GM23338 (cell line): ENCODE results near the gene RPL41. TPM values are rescaled to one million over a fixed set of nuclear protein-coding genes. Genes with fewer than 3 reads are reported as not detected.

ENCODE experiments used
- ATAC-seq: fragments of 200-7000 bp; cut with Tn5 transposase; 3 replicates; pipeline ENCODE4 v1.9.1; 2020
- DNase-seq: peaks from one replicate; pipeline ENCODE4 v3.0.0-alpha.2; 2015; ENCODE audit warnings: low spot score
- H2AFZ ChIP-seq: fragments of 200-600 bp; sonication (generic); 2 replicates; pipeline ENCODE4 v1.8.0; 2016; ENCODE audit warnings: antibody characterized with exemption, mild to moderate bottlenecking, moderate library complexity
- H3F3A ChIP-seq: fragments of 200-600 bp; sonication (generic); replicated peaks from 2 replicates; pipeline ENCODE4 v1.8.0; 2017; ENCODE audit warnings: antibody characterized with exemption, mixed run types, low read depth
- H3K27ac ChIP-seq: fragments of 200-600 bp; sonication (generic); 2 replicates; pipeline ENCODE4 v1.6.1; 2016; ENCODE audit warnings: low read depth
- H3K27me3 ChIP-seq: fragments of 200-600 bp; sonication (generic); 2 replicates; pipeline ENCODE4 v1.8.0; 2016; ENCODE audit warnings: mild to moderate bottlenecking, mixed run types, moderate library complexity; ENCODE audit not compliant: insufficient read depth
- H3K36me3 ChIP-seq: fragments of 200-600 bp; sonication (generic); 2 replicates; pipeline ENCODE4 v1.8.0; 2016; ENCODE audit warnings: mild to moderate bottlenecking; ENCODE audit not compliant: insufficient read depth
- H3K4me1 ChIP-seq: fragments of 200-600 bp; sonication (generic); 2 replicates; pipeline ENCODE4 v1.8.0; 2016; ENCODE audit warnings: mild to moderate bottlenecking, moderate library complexity; ENCODE audit not compliant: insufficient read depth
- H3K4me2 ChIP-seq: fragments of 200-600 bp; sonication (generic); 2 replicates; pipeline ENCODE4 v1.7.1; 2017; ENCODE audit warnings: mixed run types
- H3K4me3 ChIP-seq: fragments of 200-600 bp; sonication (generic); 2 replicates; pipeline ENCODE4 v1.6.1; 2016; ENCODE audit warnings: mixed run types
- H3K79me2 ChIP-seq: fragments of 200-600 bp; sonication (generic); replicated peaks from 2 replicates; pipeline ENCODE4 v1.8.0; 2017; ENCODE audit warnings: mild to moderate bottlenecking; ENCODE audit not compliant: insufficient read depth
- H3K9me2 ChIP-seq: fragments of 200-600 bp; sonication (generic); 2 replicates; pipeline ENCODE4 v1.8.0; 2017; ENCODE audit not compliant: insufficient read depth
- H4K20me1 ChIP-seq: fragments of 200-600 bp; sonication (generic); replicated peaks from 2 replicates; pipeline ENCODE4 v1.8.0; 2017; ENCODE audit warnings: mild to moderate bottlenecking; ENCODE audit not compliant: insufficient read depth
- H3K27ac Mint-ChIP-seq: 2 replicates; pipeline ENCODE4 v1.8.0; 2020; ENCODE audit warnings: inconsistent platforms, mild to moderate bottlenecking, moderate library complexity, mixed read lengths
- H3K27me3 Mint-ChIP-seq: 3 replicates; pipeline ENCODE4 v1.8.0; 2022; ENCODE audit warnings: low read depth, mild to moderate bottlenecking, moderate library complexity, mixed read lengths, inconsistent platforms; ENCODE audit not compliant: insufficient read depth, poor library complexity
- H3K36me3 Mint-ChIP-seq: 3 replicates; pipeline ENCODE4 v1.8.0; 2021; ENCODE audit warnings: low read depth, mild to moderate bottlenecking, inconsistent platforms, moderate library complexity, mixed read lengths
- H3K4me1 Mint-ChIP-seq: 3 replicates; pipeline ENCODE4 v1.8.0; 2020; ENCODE audit warnings: mild to moderate bottlenecking, inconsistent platforms, mixed read lengths
- H3K4me3 Mint-ChIP-seq: 3 replicates; pipeline ENCODE4 v1.8.0; 2021; ENCODE audit warnings: moderate library complexity, mild to moderate bottlenecking, inconsistent platforms, mixed read lengths
- H3K9me3 Mint-ChIP-seq: 3 replicates; pipeline ENCODE4 v1.8.0; 2020; ENCODE audit warnings: moderate library complexity, mild to moderate bottlenecking, inconsistent platforms, mixed read lengths
- CREB1 ChIP-seq: fragments of 250-450 bp; sonication (Bioruptor Pico); IDR thresholded peaks from 2 replicates; pipeline ENCODE4 v1.5.0; 2020; ENCODE audit warnings: low read depth, mild to moderate bottlenecking, moderate library complexity
- CTCF ChIP-seq, 2 experiments: fragments of 200-600 bp in 1 of 2; sonication (generic) in 1 of 2; conservative IDR thresholded peaks; 2 replicates each; pipeline versions ENCODE4 v1.5.1 to v1.6.1; 2016 to 2017; ENCODE audit warnings: antibody characterized with exemption in 2 of 2, low read depth in 2 of 2, mild to moderate bottlenecking in 2 of 2, moderate library complexity in 1 of 2
- EZH2 ChIP-seq: fragments of 200-600 bp; sonication (generic); IDR thresholded peaks from one replicate; pipeline ENCODE4 v1.8.0; 2017; ENCODE audit warnings: antibody characterized with exemption, mild to moderate bottlenecking, low read depth; ENCODE audit not compliant: unreplicated experiment
- JUNB ChIP-seq: IDR thresholded peaks from one replicate; pipeline ENCODE4 v1.6.1; 2016; ENCODE audit warnings: antibody characterized with exemption; ENCODE audit not compliant: unreplicated experiment
- NANOG ChIP-seq: IDR thresholded peaks from 2 replicates; pipeline ENCODE4 v1.6.1; 2016; ENCODE audit warnings: antibody characterized with exemption, borderline replicate concordance
- POLR2AphosphoS5 ChIP-seq: IDR thresholded peaks from 2 replicates; pipeline ENCODE4 v1.6.1; 2016; ENCODE audit warnings: antibody characterized with exemption, low read depth
- ZNF331 ChIP-seq: fragments of 250-450 bp; sonication (Bioruptor Pico); IDR thresholded peaks from 2 replicates; pipeline ENCODE4 v1.5.0; 2020; ENCODE audit warnings: low read depth, mild to moderate bottlenecking, moderate library complexity
- polyA plus RNA-seq: library from polyadenylated mRNA; unstranded; fragments of >200 nt; fragmentation: Nextera tagmentation; extraction: Ambion mirVana; gene quantifications from 2 replicates; pipeline ENCODE4 v1.2.1, GENCODE V29; 2016
- total RNA-seq: library from RNA; depleted of rRNA; stranded (reverse); fragments of >200 nt; shearing (Covaris generic); gene quantifications from 2 replicates; pipeline ENCODE4 v1.2.3, GENCODE V29; 2014
- TF ChIP-seq, protein P1 (sequence below): fragments of 250-450 bp; sonication (Bioruptor Pico); IDR thresholded peaks from 2 replicates; pipeline ENCODE4 v1.5.0; 2020; ENCODE audit warnings: mild to moderate bottlenecking, moderate library complexity

Gene RPL41
- total and polyA plus RNA-seq, 2 experiments from 2014 or later, result 2,039 to 3,875 TPM

GRCh38 chr12:56161690-56162351 lies 45.4 kb downstream of the RPL41 start:
- ATAC-seq, result no peak
- peak overlapping the region; percentile 74 for H3K27ac Mint-ChIP-seq
- Histone ChIP-seq H3F3A (peaks cover 63% of the 10 kb centered on the region), H3K4me2 (no peak overlapping the region), H3K4me1 (peaks cover 45% of the 10 kb centered on the region), H2AFZ (no peak overlapping the region), H3K4me3 (0 out of 2 replicates have a peak overlapping the region, but pooled peaks have one; percentile 21), H4K20me1 (peaks cover 25% of the 10 kb centered on the region), H3K79me2 (peaks cover 31% of the 10 kb centered on the region), H3K27ac (peak overlapping the region; percentile 98), H3K9me2 (no peaks in the 10 kb centered on the region), H3K36me3 (peaks cover 55% of the 10 kb centered on the region), H3K27me3 (no peaks in the 10 kb centered on the region)
- H3K36me3 Mint-ChIP-seq, result peaks cover 88% of the 10 kb centered on the region
- H3K4me3 Mint-ChIP-seq, result peak overlapping the region; percentile 59; the same call in 2 of the 3 replicates
- TF ChIP-seq ZNF331 (CRISPR knock-in tag), result no peak
- no peak for TF ChIP-seq NANOG
- TF ChIP-seq POLR2AphosphoS5, result no peak; the same call in 1 of the 2 replicates
- no peak for TF ChIP-seq JUNB
- no peak for TF ChIP-seq CTCF (conservative IDR thresholded peaks at IDR 0.05; ENCODE audit: low read depth in 2 of 2)
- TF ChIP-seq CREB1, result no peak
- TF ChIP-seq EZH2, result no peak
- TF ChIP-seq, protein P1, sequence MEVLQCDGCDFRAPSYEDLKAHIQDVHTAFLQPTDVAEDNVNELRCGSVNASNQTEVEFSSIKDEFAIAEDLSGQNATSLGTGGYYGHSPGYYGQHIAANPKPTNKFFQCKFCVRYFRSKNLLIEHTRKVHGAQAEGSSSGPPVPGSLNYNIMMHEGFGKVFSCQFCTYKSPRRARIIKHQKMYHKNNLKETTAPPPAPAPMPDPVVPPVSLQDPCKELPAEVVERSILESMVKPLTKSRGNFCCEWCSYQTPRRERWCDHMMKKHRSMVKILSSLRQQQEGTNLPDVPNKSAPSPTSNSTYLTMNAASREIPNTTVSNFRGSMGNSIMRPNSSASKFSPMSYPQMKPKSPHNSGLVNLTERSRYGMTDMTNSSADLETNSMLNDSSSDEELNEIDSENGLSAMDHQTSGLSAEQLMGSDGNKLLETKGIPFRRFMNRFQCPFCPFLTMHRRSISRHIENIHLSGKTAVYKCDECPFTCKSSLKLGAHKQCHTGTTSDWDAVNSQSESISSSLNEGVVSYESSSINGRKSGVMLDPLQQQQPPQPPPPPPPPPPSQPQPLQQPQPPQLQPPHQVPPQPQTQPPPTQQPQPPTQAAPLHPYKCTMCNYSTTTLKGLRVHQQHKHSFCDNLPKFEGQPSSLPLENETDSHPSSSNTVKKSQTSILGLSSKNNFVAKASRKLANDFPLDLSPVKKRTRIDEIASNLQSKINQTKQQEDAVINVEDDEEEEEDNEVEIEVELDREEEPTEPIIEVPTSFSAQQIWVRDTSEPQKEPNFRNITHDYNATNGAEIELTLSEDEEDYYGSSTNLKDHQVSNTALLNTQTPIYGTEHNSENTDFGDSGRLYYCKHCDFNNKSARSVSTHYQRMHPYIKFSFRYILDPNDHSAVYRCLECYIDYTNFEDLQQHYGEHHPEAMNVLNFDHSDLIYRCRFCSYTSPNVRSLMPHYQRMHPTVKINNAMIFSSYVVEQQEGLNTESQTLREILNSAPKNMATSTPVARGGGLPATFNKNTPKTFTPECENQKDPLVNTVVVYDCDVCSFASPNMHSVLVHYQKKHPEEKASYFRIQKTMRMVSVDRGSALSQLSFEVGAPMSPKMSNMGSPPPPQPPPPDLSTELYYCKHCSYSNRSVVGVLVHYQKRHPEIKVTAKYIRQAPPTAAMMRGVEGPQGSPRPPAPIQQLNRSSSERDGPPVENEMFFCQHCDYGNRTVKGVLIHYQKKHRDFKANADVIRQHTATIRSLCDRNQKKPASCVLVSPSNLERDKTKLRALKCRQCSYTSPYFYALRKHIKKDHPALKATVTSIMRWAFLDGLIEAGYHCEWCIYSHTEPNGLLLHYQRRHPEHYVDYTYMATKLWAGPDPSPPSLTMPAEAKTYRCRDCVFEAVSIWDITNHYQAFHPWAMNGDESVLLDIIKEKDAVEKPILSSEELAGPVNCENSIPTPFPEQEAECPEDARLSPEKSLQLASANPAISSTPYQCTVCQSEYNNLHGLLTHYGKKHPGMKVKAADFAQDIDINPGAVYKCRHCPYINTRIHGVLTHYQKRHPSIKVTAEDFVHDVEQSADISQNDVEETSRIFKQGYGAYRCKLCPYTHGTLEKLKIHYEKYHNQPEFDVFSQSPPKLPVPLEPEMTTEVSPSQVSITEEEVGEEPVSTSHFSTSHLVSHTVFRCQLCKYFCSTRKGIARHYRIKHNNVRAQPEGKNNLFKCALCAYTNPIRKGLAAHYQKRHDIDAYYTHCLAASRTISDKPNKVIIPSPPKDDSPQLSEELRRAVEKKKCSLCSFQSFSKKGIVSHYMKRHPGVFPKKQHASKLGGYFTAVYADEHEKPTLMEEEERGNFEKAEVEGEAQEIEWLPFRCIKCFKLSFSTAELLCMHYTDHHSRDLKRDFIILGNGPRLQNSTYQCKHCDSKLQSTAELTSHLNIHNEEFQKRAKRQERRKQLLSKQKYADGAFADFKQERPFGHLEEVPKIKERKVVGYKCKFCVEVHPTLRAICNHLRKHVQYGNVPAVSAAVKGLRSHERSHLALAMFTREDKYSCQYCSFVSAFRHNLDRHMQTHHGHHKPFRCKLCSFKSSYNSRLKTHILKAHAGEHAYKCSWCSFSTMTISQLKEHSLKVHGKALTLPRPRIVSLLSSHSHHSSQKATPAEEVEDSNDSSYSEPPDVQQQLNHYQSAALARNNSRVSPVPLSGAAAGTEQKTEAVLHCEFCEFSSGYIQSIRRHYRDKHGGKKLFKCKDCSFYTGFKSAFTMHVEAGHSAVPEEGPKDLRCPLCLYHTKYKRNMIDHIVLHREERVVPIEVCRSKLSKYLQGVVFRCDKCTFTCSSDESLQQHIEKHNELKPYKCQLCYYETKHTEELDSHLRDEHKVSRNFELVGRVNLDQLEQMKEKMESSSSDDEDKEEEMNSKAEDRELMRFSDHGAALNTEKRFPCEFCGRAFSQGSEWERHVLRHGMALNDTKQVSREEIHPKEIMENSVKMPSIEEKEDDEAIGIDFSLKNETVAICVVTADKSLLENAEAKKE, result no peak
- peak; percentile 23 for DNase-seq
- peaks cover 51% of the 10 kb centered on the region for H3K27me3 Mint-ChIP-seq
- peaks cover 55% of the 10 kb centered on the region for H3K4me1 Mint-ChIP-seq
- no peaks in the 10 kb centered on the region; the same call in 1 of the 3 replicates for H3K9me3 Mint-ChIP-seq
